ENCODE results near the gene OPA3.

Gene OPA3

GRCh38 chr19:45496349-45496953 lies 88.2 kb downstream of the OPA3 start:
- in situ Hi-C loops (cut with MboI; ENCODE audit: low sequenced_read_pairs, unreplicated experiment): no loop called here
- TF ChIP-seq CTCF (IDR thresholded peaks at IDR 0.05; ENCODE audit: borderline replicate concordance, control extremely low read depth, extremely low read depth, insufficient read depth, missing control alignments): no peak
- DNase-seq (ENCODE audit: low spot score): peak; percentile 64

GRCh38 chr19:45495178-45495577 lies 89.4 kb downstream of the OPA3 start:
- in situ Hi-C loops (cut with MboI; ENCODE audit: low sequenced_read_pairs, unreplicated experiment): no loop called here
- DNase-seq (ENCODE audit: low spot score): no peak
- no peak for TF ChIP-seq CTCF (IDR thresholded peaks at IDR 0.05; ENCODE audit: borderline replicate concordance, control extremely low read depth, extremely low read depth, insufficient read depth, missing control alignments)

- DNase-seq (ENCODE audit: low spot score): no peak
- in situ Hi-C loops (cut with MboI; ENCODE audit: low sequenced_read_pairs, unreplicated experiment): no loop called here
- no peak for TF ChIP-seq CTCF (IDR thresholded peaks at IDR 0.05; ENCODE audit: borderline replicate concordance, control extremely low read depth, extremely low read depth, insufficient read depth, missing control alignments)
These were observed 90.2 kb downstream of the OPA3 start for GRCh38 chr19:45494261-45494916.

GRCh38 chr19:45492627-45493470 lies 91.8 kb downstream of the OPA3 start:
- TF ChIP-seq CTCF (IDR thresholded peaks at IDR 0.05; ENCODE audit: borderline replicate concordance, control extremely low read depth, extremely low read depth, insufficient read depth, missing control alignments): no peak
- peak; percentile 84 for DNase-seq (ENCODE audit: low spot score)
- in situ Hi-C loops (cut with MboI; ENCODE audit: low sequenced_read_pairs, unreplicated experiment): no loop called here

- TF ChIP-seq CTCF (IDR thresholded peaks at IDR 0.05; ENCODE audit: borderline replicate concordance, control extremely low read depth, extremely low read depth, insufficient read depth, missing control alignments): no peak
- DNase-seq (ENCODE audit: low spot score): no peak
- in situ Hi-C loops (cut with MboI; ENCODE audit: low sequenced_read_pairs, unreplicated experiment): no loop called here
These were observed 92.4 kb downstream of the OPA3 start for GRCh38 chr19:45492137-45492626.

- in situ Hi-C loops (cut with MboI; ENCODE audit: low sequenced_read_pairs, unreplicated experiment): no loop called here
These were observed 95.3 kb downstream of the OPA3 start for GRCh38 chr19:45489216-45489855.

More at GRCh38 chr19:45489216-45489855, 95.3 kb downstream of the OPA3 start:
- DNase-seq (ENCODE audit: low spot score): no peak
- TF ChIP-seq CTCF (IDR thresholded peaks at IDR 0.05; ENCODE audit: borderline replicate concordance, control extremely low read depth, extremely low read depth, insufficient read depth, missing control alignments): no peak
